Measurements from ENCODE around the gene CEP112.

GRCh38 chr17:65756760-65757159, 435.2 kb downstream of the CEP112 start:
- TF ChIP-seq CTCF (IDR thresholded peaks at IDR 0.05; ENCODE audit: control extremely low read depth in 1 of 3, insufficient read depth in 1 of 3, low read depth in 1 of 3, low read length in 3 of 3) (no peak), RFX5 (IDR thresholded peaks at IDR 0.05; ENCODE audit: borderline replicate concordance, low read depth, low read length) (no peak), PHF8 (conservative IDR thresholded peaks at IDR 0.05; ENCODE audit: low read depth, low read length) (no peak), GABPA (IDR thresholded peaks at IDR 0.05; ENCODE audit: borderline replicate concordance, insufficient read depth, low read length) (no peak), POLR2A (IDR thresholded peaks at IDR 0.05; ENCODE audit: control extremely low read depth in 1 of 2, low read depth in 2 of 2, low read length in 2 of 2) (no peak), KDM4A (IDR thresholded peaks at IDR 0.05; ENCODE audit: low read depth, low read length, severe bottlenecking) (no peak), SRF (IDR thresholded peaks at IDR 0.05; ENCODE audit: low read depth, low read length) (no peak), ZNF274 (IDR thresholded peaks at IDR 0.05; ENCODE audit: borderline replicate concordance, extremely low read depth, low read length) (no peak), HDAC6 (IDR thresholded peaks at IDR 0.05; ENCODE audit: low read depth, low read length) (no peak), KDM1A (IDR thresholded peaks at IDR 0.05; ENCODE audit: borderline replicate concordance, low read length) (no peak), USF2 (IDR thresholded peaks at IDR 0.05; ENCODE audit: low read length) (no peak), EZH2 (IDR thresholded peaks at IDR 0.05; ENCODE audit: low read depth, low read length, severe bottlenecking) (no peak), FOSL1 (IDR thresholded peaks at IDR 0.05; ENCODE audit: insufficient read depth, low read depth, low read length) (no peak), HDAC2 (IDR thresholded peaks at IDR 0.05; ENCODE audit: borderline replicate concordance in 1 of 2, low read depth in 2 of 2, low read length in 2 of 2) (no peak)

Data from H1 (cell line).